GM20431 (cell line): ENCODE data around the gene ASGR1.
"Not testable (repeated sequence)": the region's sequence is repeated elsewhere in the genome, so short reads cannot be mapped to it uniquely, and the experiment has no call there.

ENCODE experiments used
- in situ Hi-C: fragments of 300-500 bp; cut with MseI, MboI; formaldehyde crosslinking; loops from one replicate; pipeline ENCODE4 v1.15.0; 2020; ENCODE audit warnings: low sequenced_read_pairs; ENCODE audit not compliant: unreplicated experiment

Gene ASGR1

GRCh38 chr17:7130621-7131422 is 48.3 kb downstream of the ASGR1 start:
- in situ Hi-C loops, result no loop called here

GRCh38 chr17:7129311-7129710 is 49.9 kb downstream of the ASGR1 start:
- in situ Hi-C loops, result no loop called here

- in situ Hi-C loops, result no loop called here
Measured at GRCh38 chr17:7128160-7128559, 51.0 kb downstream of the ASGR1 start.

GRCh38 chr17:7127501-7127900 is 51.7 kb downstream of the ASGR1 start:
- in situ Hi-C loops, result not testable (repeated sequence)

- in situ Hi-C loops, result not testable (repeated sequence)
Measured at GRCh38 chr17:7126386-7126785, 52.8 kb downstream of the ASGR1 start.

- in situ Hi-C loops, result no loop called here
Measured at GRCh38 chr17:7124923-7125322, 54.2 kb downstream of the ASGR1 start.

- in situ Hi-C loops, result no loop called here
Measured at GRCh38 chr17:7123844-7124243, 55.3 kb downstream of the ASGR1 start.
